ENCODE results near the gene HLA-G.

GRCh38 chr6:29829766-29830165, 2.1 kb downstream of the HLA-G start:
- TF ChIP-seq, protein P1, sequence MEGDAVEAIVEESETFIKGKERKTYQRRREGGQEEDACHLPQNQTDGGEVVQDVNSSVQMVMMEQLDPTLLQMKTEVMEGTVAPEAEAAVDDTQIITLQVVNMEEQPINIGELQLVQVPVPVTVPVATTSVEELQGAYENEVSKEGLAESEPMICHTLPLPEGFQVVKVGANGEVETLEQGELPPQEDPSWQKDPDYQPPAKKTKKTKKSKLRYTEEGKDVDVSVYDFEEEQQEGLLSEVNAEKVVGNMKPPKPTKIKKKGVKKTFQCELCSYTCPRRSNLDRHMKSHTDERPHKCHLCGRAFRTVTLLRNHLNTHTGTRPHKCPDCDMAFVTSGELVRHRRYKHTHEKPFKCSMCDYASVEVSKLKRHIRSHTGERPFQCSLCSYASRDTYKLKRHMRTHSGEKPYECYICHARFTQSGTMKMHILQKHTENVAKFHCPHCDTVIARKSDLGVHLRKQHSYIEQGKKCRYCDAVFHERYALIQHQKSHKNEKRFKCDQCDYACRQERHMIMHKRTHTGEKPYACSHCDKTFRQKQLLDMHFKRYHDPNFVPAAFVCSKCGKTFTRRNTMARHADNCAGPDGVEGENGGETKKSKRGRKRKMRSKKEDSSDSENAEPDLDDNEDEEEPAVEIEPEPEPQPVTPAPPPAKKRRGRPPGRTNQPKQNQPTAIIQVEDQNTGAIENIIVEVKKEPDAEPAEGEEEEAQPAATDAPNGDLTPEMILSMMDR (IDR thresholded peaks at IDR 0.05), result no peak
- no peak for TF ChIP-seq ZFX (IDR thresholded peaks at IDR 0.05; ENCODE audit: borderline replicate concordance)

Data from 22Rv1 (cell line).